SK-N-SH treated with all-trans-retinoic acid at 6 μM for 48 hours (cell line): Measurements from ENCODE around the gene CYP4V2.

Source experiments
- ARNTL ChIP-seq: fragments of 450-650 bp; formaldehyde crosslinking; IDR thresholded peaks from 2 replicates; pipeline ENCODE4 v1.5.0; 2020; ENCODE audit warnings: low read depth, mild to moderate bottlenecking, moderate library complexity, borderline replicate concordance
- CSDC2 ChIP-seq: fragments of 250-450 bp; sonication (Bioruptor Pico); IDR thresholded peaks from 2 replicates; pipeline ENCODE4 v1.5.0; 2020; ENCODE audit warnings: mild to moderate bottlenecking, moderate library complexity
- GLIS3 ChIP-seq: fragments of 250-450 bp; sonication (Bioruptor Pico); IDR thresholded peaks from 2 replicates; pipeline ENCODE4 v1.5.0; 2020; ENCODE audit warnings: mild to moderate bottlenecking, moderate library complexity
- PPARA ChIP-seq: fragments of 250-450 bp; sonication (Bioruptor Pico); IDR thresholded peaks from 2 replicates; pipeline ENCODE4 v1.5.0; 2020; ENCODE audit warnings: mild to moderate bottlenecking, borderline replicate concordance
- TOX ChIP-seq: fragments of 250-450 bp; sonication (Bioruptor Pico); IDR thresholded peaks from 2 replicates; pipeline ENCODE4 v1.8.0; 2021; ENCODE audit warnings: mild to moderate bottlenecking, moderate library complexity, borderline replicate concordance
- ZC3H10 ChIP-seq: fragments of 250-450 bp; sonication (Bioruptor Pico); IDR thresholded peaks from 2 replicates; pipeline ENCODE4 v1.5.1; 2021; ENCODE audit warnings: mild to moderate bottlenecking, moderate library complexity
- ZFP3 ChIP-seq: fragments of 250-450 bp; sonication (Bioruptor Pico); IDR thresholded peaks from 2 replicates; pipeline ENCODE4 v1.5.0; 2020; ENCODE audit warnings: mild to moderate bottlenecking, moderate library complexity
- ZFP30 ChIP-seq: fragments of 450-650 bp; formaldehyde crosslinking; IDR thresholded peaks from 2 replicates; pipeline ENCODE4 v1.5.0; 2022; ENCODE audit warnings: mild to moderate bottlenecking, moderate library complexity
- ZNF70 ChIP-seq: fragments of 450-650 bp; formaldehyde crosslinking; IDR thresholded peaks from 2 replicates; pipeline ENCODE4 v1.5.0; 2020; ENCODE audit warnings: mild to moderate bottlenecking, moderate library complexity
- TF ChIP-seq, protein P1 (sequence below): fragments of 250-450 bp; sonication (Bioruptor Pico); IDR thresholded peaks from 2 replicates; pipeline ENCODE4 v1.8.0; 2021; ENCODE audit warnings: low read depth, mild to moderate bottlenecking, moderate library complexity, borderline replicate concordance
- TF ChIP-seq, protein P2 (sequence below): fragments of 250-450 bp; sonication (Bioruptor Pico); IDR thresholded peaks from 2 replicates; pipeline ENCODE4 v1.8.0; 2020; ENCODE audit warnings: mild to moderate bottlenecking, moderate library complexity, borderline replicate concordance
- TF ChIP-seq, protein P3 (sequence below): fragments of 250-450 bp; sonication (Bioruptor Pico); IDR thresholded peaks from 2 replicates; pipeline ENCODE4 v1.5.1; 2020; ENCODE audit warnings: low read depth, mild to moderate bottlenecking, moderate library complexity

DNA sequence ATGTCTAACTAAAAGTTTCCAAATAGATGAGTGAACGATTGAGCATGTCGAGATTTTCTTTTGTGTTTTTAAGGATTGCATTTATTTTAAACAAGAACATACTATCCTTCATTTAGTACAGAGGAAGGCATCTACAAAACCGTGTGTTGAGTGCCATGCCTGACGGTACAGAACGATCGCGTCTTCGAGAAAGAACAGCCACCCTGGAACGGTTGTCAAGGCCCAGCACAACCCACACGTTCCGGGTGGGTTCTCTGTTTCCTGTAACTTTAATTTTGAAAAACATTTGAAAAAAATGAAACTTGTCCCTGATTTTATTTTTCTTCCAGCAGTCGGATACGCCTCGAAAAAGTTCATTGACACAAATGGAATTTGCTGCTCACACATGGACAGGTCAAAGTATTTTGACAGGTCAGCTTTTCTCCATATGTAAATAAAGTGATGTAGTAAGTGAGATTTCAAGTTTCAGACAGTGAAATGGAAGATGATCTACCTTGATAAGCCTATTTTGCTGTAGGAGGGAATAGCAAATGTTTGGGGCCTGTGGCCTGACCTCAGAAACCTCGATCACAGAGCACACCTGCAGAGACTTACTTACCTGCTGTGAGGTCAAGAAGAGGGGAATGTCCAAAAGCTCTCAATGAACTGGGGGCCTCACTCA lies 24.4 kb upstream of the CYP4V2 start:
- TF ChIP-seq, protein P1, sequence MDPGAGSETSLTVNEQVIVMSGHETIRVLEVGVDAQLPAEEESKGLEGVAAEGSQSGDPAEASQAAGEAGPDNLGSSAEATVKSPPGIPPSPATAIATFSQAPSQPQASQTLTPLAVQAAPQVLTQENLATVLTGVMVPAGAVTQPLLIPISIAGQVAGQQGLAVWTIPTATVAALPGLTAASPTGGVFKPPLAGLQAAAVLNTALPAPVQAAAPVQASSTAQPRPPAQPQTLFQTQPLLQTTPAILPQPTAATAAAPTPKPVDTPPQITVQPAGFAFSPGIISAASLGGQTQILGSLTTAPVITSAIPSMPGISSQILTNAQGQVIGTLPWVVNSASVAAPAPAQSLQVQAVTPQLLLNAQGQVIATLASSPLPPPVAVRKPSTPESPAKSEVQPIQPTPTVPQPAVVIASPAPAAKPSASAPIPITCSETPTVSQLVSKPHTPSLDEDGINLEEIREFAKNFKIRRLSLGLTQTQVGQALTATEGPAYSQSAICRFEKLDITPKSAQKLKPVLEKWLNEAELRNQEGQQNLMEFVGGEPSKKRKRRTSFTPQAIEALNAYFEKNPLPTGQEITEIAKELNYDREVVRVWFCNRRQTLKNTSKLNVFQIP (CRISPR knock-in tag), result no peak
- TF ChIP-seq, protein P2, sequence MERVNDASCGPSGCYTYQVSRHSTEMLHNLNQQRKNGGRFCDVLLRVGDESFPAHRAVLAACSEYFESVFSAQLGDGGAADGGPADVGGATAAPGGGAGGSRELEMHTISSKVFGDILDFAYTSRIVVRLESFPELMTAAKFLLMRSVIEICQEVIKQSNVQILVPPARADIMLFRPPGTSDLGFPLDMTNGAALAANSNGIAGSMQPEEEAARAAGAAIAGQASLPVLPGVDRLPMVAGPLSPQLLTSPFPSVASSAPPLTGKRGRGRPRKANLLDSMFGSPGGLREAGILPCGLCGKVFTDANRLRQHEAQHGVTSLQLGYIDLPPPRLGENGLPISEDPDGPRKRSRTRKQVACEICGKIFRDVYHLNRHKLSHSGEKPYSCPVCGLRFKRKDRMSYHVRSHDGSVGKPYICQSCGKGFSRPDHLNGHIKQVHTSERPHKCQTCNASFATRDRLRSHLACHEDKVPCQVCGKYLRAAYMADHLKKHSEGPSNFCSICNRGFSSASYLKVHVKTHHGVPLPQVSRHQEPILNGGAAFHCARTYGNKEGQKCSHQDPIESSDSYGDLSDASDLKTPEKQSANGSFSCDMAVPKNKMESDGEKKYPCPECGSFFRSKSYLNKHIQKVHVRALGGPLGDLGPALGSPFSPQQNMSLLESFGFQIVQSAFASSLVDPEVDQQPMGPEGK (CRISPR knock-in tag), result no peak
- TF ChIP-seq ZFP30, result no peak
- no peak for TF ChIP-seq CSDC2
- TF ChIP-seq TOX (CRISPR knock-in tag), result no peak
- TF ChIP-seq ARNTL (CRISPR knock-in tag), result no peak
- TF ChIP-seq PPARA (CRISPR knock-in tag), result no peak
- TF ChIP-seq, protein P3, sequence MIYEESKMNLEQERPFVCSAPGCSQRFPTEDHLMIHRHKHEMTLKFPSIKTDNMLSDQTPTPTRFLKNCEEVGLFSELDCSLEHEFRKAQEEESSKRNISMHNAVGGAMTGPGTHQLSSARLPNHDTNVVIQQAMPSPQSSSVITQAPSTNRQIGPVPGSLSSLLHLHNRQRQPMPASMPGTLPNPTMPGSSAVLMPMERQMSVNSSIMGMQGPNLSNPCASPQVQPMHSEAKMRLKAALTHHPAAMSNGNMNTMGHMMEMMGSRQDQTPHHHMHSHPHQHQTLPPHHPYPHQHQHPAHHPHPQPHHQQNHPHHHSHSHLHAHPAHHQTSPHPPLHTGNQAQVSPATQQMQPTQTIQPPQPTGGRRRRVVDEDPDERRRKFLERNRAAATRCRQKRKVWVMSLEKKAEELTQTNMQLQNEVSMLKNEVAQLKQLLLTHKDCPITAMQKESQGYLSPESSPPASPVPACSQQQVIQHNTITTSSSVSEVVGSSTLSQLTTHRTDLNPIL, result no peak
- no peak for TF ChIP-seq GLIS3 (CRISPR knock-in tag)
- no peak for TF ChIP-seq ZNF70 (CRISPR knock-in tag)
- TF ChIP-seq ZFP3 (CRISPR knock-in tag), result no peak
- no peak for TF ChIP-seq ZC3H10 (CRISPR knock-in tag)
